OCI-LY7 (cell line): ENCODE data around the gene SECISBP2. TPM values are rescaled to one million over a fixed set of nuclear protein-coding genes. Genes with fewer than 3 reads are reported as not detected.

ENCODE experiments used
- BruUV-seq: library from RNA; stranded (reverse); fragments of 400-500 nt; replicated peaks from 2 replicates; lab custom pipeline; 2021; lab: Mats Ljungman, UMichigan
- CTCF ChIA-PET: fragments of 300-600 bp; sonication (Branson Sonifier 250); formaldehyde crosslinking; loops from one replicate; lab custom pipeline; 2022; ENCODE audit warnings: antibody characterized with exemption; ENCODE audit not compliant: unreplicated experiment; lab: Charles Lee
- POLR2A ChIA-PET: fragments of 300-600 bp; sonication (Branson Sonifier 250); formaldehyde crosslinking; loops from one replicate; lab custom pipeline; 2022; ENCODE audit warnings: antibody characterized with exemption; lab: Charles Lee
- DNase-seq: peaks from one replicate; pipeline ENCODE4 v3.0.0-alpha.2; 2015; ENCODE audit warnings: low spot score
- H2AFZ ChIP-seq: fragments of 200-600 bp; sonication (generic), shearing (Covaris generic); 2 replicates; pipeline ENCODE4 v1.6.1; 2014; ENCODE audit warnings: mild to moderate bottlenecking, antibody characterized with exemption, low read length, moderate library complexity
- H3K27ac ChIP-seq: fragments of 200-600 bp; sonication (generic); 2 replicates; pipeline ENCODE4 v1.5.1; 2014; ENCODE audit warnings: mixed run types, low read depth, mild to moderate bottlenecking, moderate library complexity, low read length, inconsistent platforms; ENCODE audit not compliant: poor library complexity, severe bottlenecking
- H3K36me3 ChIP-seq: fragments of 200-600 bp; sonication (generic); 2 replicates; pipeline ENCODE4 v1.6.1; 2014; ENCODE audit warnings: mild to moderate bottlenecking, antibody characterized with exemption, low read length, moderate library complexity, mixed read lengths; ENCODE audit not compliant: insufficient read depth
- H3K4me1 ChIP-seq: fragments of 200-600 bp; sonication (generic); 2 replicates; pipeline ENCODE4 v1.5.1; 2014; ENCODE audit warnings: mild to moderate bottlenecking, low read length; ENCODE audit not compliant: insufficient read depth, poor library complexity, severe bottlenecking
- H3K4me2 ChIP-seq: fragments of 200-600 bp; sonication (generic); 2 replicates; pipeline ENCODE4 v1.6.1; 2014; ENCODE audit warnings: mild to moderate bottlenecking, low read length
- H3K4me3 ChIP-seq: fragments of 200-600 bp; sonication (generic); 2 replicates; pipeline ENCODE4 v1.5.1; 2014; ENCODE audit warnings: mild to moderate bottlenecking, low read depth, low read length; ENCODE audit not compliant: poor library complexity, severe bottlenecking
- H3K79me2 ChIP-seq: fragments of 200-600 bp; sonication (generic); 2 replicates; pipeline ENCODE4 v1.6.1; 2016; ENCODE audit warnings: low read depth, mild to moderate bottlenecking, low read length, moderate library complexity, mixed read lengths; ENCODE audit not compliant: insufficient read depth
- H3K9me2 ChIP-seq: fragments of 200-600 bp; sonication (generic); 2 replicates; pipeline ENCODE4 v1.6.1; 2016; ENCODE audit warnings: mild to moderate bottlenecking, low read length, mixed read lengths; ENCODE audit not compliant: insufficient read depth
- H3K9me3 ChIP-seq: fragments of 200-600 bp; sonication (generic); 2 replicates; pipeline ENCODE4 v1.6.1; 2014; ENCODE audit warnings: mild to moderate bottlenecking, mixed run types, low read length, mixed read lengths
- H4K20me1 ChIP-seq: fragments of 200-600 bp; sonication (generic); 2 replicates; pipeline ENCODE4 v1.6.1; 2014; ENCODE audit warnings: mild to moderate bottlenecking, antibody characterized with exemption, low read length, moderate library complexity, mixed read lengths; ENCODE audit not compliant: insufficient read depth
- CTCF ChIP-seq: fragments of 200-600 bp; sonication (generic); conservative IDR thresholded peaks from 2 replicates; pipeline ENCODE4 v1.5.1; 2014; ENCODE audit warnings: mild to moderate bottlenecking, antibody characterized with exemption, low read length, moderate library complexity, mixed read lengths
- EZH2phosphoT487 ChIP-seq: fragments of 200-600 bp; sonication (generic); IDR thresholded peaks from 2 replicates; pipeline ENCODE4 v1.6.1; 2018; ENCODE audit warnings: low read depth, borderline replicate concordance, mild to moderate bottlenecking, mixed run types, antibody characterized with exemption, low read length, moderate library complexity, mixed read lengths
- intact Hi-C: fragments of 100-400 bp; cut with micrococcal nuclease; formaldehyde crosslinking; loops from one replicate; pipeline ENCODE4 v1.10.0; 2022; ENCODE audit not compliant: unreplicated experiment
- total RNA-seq, 2 experiments: library from RNA; depleted of rRNA in 1 of 2; stranded (reverse); fragments of >200 nt in 1 of 2; shearing (Covaris generic) in 1 of 2; gene quantifications; 2 replicates each; pipeline ENCODE4 v1.2.3, GENCODE V29; 2014 to 2022

The SECISBP2 gene
- total RNA-seq, 2 experiments from 2014 or later: 77.6 to 85.5 TPM

DNA sequence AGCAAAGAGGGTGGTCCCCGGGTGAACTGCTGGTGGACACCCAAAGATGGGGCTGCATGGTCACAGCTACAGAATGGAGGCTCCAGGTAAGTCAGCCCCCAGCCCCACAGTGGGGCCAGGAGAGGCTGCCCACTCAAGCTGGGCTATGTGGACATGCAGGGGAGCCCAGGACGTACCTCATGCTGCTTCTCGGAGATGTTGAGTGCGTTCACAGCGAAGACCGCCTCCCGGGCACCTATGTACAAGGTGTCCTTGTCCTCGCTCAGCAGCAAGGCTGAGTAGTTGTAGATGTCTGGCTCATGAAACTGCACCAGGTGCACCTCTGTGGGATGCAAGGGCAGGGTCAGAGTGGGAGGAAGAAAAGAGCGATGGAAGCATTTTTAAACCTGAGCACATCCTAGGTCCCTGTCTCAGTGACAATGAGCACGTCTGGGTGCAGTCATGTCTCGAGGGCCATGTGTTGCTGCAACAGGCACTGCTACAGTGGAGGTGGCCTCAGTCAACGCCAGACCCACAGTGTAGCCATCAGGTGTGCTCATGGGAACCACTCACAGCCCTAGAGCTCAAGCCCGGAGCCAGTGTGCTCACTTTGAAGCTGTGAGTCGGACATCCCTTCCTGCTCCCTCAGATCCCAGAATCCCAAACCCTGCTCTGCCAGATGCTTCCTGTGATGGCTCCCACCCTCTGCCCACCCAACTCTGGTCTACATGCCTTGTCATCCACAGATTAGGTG is 84.6 kb downstream of the SECISBP2 start:
- peaks cover 12% of the 10 kb centered on the region for H3K36me3 ChIP-seq
- peaks cover 49% of the 10 kb centered on the region for H3K4me1 ChIP-seq

DNA sequence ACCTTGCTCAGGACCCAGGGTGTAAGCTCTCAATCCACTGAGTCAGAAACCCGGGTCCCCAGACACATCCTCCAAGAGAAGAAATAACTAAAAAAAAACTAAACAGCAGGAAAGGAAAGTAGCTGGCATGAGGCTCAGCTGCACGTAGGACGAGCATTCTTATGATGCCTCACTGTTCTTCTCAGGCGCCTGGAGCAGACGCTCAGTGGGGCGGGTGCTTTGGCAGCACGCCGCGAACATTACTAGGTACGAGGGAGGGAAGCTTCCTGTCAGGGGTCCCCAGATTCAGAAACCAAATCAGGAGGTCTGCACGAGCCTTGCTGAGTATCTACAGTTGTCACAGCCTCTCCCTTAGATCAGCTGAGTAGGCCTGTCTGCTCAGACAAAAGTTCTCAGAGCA is 85.8 kb downstream of the SECISBP2 start:
- no peak for DNase-seq
- H3K9me2 ChIP-seq: no peaks in the 10 kb centered on the region
- H3K4me2 ChIP-seq: no peak overlapping the region
- H3K79me2 ChIP-seq: no peaks in the 10 kb centered on the region
- 0 out of 2 replicates have a peak, but pooled peaks cover 5% of the 10 kb centered on the region for H4K20me1 ChIP-seq
- H3K4me3 ChIP-seq: no peak overlapping the region
- peaks cover 55% of the 10 kb centered on the region for H3K4me1 ChIP-seq
- peaks cover 9% of the 10 kb centered on the region for H3K36me3 ChIP-seq
- no peak overlapping the region for H3K27ac ChIP-seq
- CTCF ChIA-PET: no interaction called here
- POLR2A ChIA-PET: no interaction called here
- no TSS peak for BruUV-seq
- intact Hi-C loops: no loop called here
- H2AFZ ChIP-seq: no peak overlapping the region
- TF ChIP-seq CTCF (no peak), EZH2phosphoT487 (no peak)
- 0 out of 2 replicates have a peak, but pooled peaks cover 6% of the 10 kb centered on the region for H3K9me3 ChIP-seq

More for the DNA sequence above, 84.6 kb downstream of the SECISBP2 start:
- intact Hi-C loops: no loop called here
- DNase-seq: no peak
- ChIA-PET CTCF (no interaction called here), POLR2A (interaction anchor here (1.3 to 1.8 kb wide), 2 partner anchors 8 to 121 kb away, joined by 4 to 5 read pairs; no protein-coding TSS in a partner anchor)
- Histone ChIP-seq H3K4me2 (no peak overlapping the region), H3K9me2 (no peaks in the 10 kb centered on the region), H2AFZ (no peak overlapping the region), H3K9me3 (0 out of 2 replicates have a peak, but pooled peaks cover 6% of the 10 kb centered on the region), H4K20me1 (0 out of 2 replicates have a peak, but pooled peaks cover 5% of the 10 kb centered on the region), H3K4me3 (no peak overlapping the region), H3K79me2 (no peaks in the 10 kb centered on the region), H3K27ac (no peak overlapping the region)
- TF ChIP-seq EZH2phosphoT487 (no peak), CTCF (no peak)
- BruUV-seq: no TSS peak
